Prostate gland (tissue), 1 donor: ENCODE results near the gene CDK1.

Experiments
- POLR2A ChIP-seq: fragments of 450-650 bp; IDR thresholded peaks from one replicate; pipeline ENCODE4 v1.6.1; 2016; ENCODE audit warnings: antibody characterized with exemption, mild to moderate bottlenecking
- POLR2AphosphoS5 ChIP-seq: sonication (generic); formaldehyde crosslinking; IDR thresholded peaks from one replicate; pipeline ENCODE4 v1.6.1; 2017; ENCODE audit warnings: antibody characterized with exemption

GRCh38 chr10:60808036-60808435 lies 29.8 kb downstream of the CDK1 start:
- TF ChIP-seq POLR2AphosphoS5 (peak; percentile 5), POLR2A (no peak)
